Bronchial epithelial cell (primary cell): ENCODE results near the gene RERG. TPM values are rescaled to one million over a fixed set of nuclear protein-coding genes. Genes with fewer than 3 reads are reported as not detected.
A peak's percentile ranks its signal among the peaks of the same experiment; 100 is the strongest.

ENCODE experiments used
- DNase-seq: peaks from one replicate; pipeline ENCODE4 v3.0.0-alpha.2; 2010; ENCODE audit warnings: low read depth
- FAIRE-seq: peaks from 2 replicates; lab custom pipeline; 2011; peaks lifted over from hg19 to GRCh38; lab: Jason Lieb, UNC
- H3K27me3 ChIP-seq: 2 replicates; pipeline ENCODE4 v1.5.1; 2011; ENCODE audit warnings: low read length; ENCODE audit not compliant: control insufficient read depth, insufficient read depth
- H3K36me3 ChIP-seq: 2 replicates; pipeline ENCODE4 v1.5.1; 2011; ENCODE audit warnings: low read length; ENCODE audit not compliant: control insufficient read depth, insufficient read depth
- H3K4me3 ChIP-seq: 2 replicates; pipeline ENCODE4 v1.5.1; 2011; ENCODE audit warnings: mild to moderate bottlenecking, low read depth, low read length, control low read depth
- CTCF ChIP-seq: IDR thresholded peaks from 2 replicates; pipeline ENCODE4 v1.5.1; 2011; ENCODE audit warnings: mild to moderate bottlenecking, moderate library complexity, low read length, control low read depth, inconsistent platforms; ENCODE audit not compliant: insufficient read depth, severe bottlenecking
- total RNA-seq: library from RNA; depleted of rRNA; stranded (reverse); fragments of >200 nt; gene quantifications from 2 replicates; pipeline ENCODE4 v1.2.1, GENCODE V29; 2014

The RERG gene
- total RNA-seq, 1 donor from 2014 or later = 0.53 TPM

DNA sequence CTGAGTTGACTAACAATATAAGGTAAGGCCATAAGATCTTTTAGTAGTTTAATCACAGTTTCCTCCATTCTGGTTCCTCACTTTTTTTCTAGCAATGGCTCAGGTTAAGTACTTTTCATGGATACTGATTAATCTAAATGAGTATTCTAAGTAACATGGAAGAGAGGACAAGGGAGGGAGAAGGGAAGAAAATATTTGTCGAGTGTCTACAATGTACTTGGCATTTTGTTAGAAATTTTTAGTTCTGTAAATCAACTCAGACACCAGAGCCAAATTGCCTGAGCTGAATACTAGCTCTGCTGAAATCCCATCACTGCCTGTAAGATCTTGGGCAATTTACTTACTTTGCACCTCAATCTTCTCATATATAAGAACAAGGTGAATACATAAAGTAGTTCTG lies 20.2 kb downstream of the RERG start:
- H3K4me3 ChIP-seq = no peak overlapping the region
- no peaks in the 10 kb centered on the region for H3K27me3 ChIP-seq
- no peak for TF ChIP-seq CTCF
- DNase-seq (no peak), FAIRE-seq (no peak)
- no peaks in the 10 kb centered on the region for H3K36me3 ChIP-seq

DNA sequence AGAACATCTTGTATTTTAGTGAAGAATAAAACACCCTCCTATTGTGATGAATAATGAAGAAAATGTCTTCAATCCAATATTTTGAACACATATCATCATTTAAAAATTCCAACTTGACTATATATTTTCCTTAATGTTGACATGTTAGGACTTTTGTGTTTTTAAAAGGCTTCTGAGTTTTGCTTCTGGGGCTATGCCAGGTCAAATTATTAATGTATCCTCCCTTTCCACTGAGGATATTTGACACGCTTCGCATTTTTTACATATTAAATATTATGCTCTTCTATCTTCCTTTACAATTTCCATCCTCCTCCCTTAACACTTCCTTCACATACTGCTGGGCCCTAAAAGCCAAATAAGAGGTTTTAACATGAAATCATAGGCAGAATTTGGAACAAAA lies 20.6 kb downstream of the RERG start:
- no peaks in the 10 kb centered on the region for H3K36me3 ChIP-seq
- DNase-seq (no peak), FAIRE-seq (no peak)
- H3K4me3 ChIP-seq = no peak overlapping the region
- no peak for TF ChIP-seq CTCF
- no peaks in the 10 kb centered on the region for H3K27me3 ChIP-seq

DNA sequence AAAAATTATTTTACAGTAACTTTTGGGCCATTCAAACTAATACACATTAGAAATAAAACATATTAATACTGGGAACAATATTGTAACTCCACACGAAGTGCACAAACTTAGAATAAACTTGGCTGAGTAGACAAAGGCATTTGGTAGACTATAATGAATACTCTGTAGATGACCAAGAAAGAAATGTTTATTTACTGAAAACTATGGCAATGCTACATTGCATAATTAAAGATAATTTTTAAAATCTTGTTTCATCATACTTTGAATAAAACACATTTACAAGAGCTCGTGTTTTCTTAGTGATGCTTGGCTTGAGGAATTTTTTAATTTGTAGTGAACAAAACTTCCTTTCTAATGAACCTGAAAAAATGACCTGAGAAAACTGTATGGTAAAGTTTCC lies 21.3 kb downstream of the RERG start:
- no peak for FAIRE-seq
- no peak for TF ChIP-seq CTCF
- no peaks in the 10 kb centered on the region for H3K36me3 ChIP-seq
- no peak overlapping the region for H3K4me3 ChIP-seq
- DNase-seq = no peak
- no peaks in the 10 kb centered on the region for H3K27me3 ChIP-seq

- Histone ChIP-seq H3K27me3 (no peaks in the 10 kb centered on the region), H3K36me3 (no peaks in the 10 kb centered on the region), H3K4me3 (no peak overlapping the region)
- FAIRE-seq = no peak
- TF ChIP-seq CTCF = no peak
- DNase-seq = no peak
Measured at GRCh38 chr12:15196678-15197505, 24.3 kb downstream of the RERG start.

- Histone ChIP-seq H3K36me3 (no peaks in the 10 kb centered on the region), H3K4me3 (no peak overlapping the region), H3K27me3 (no peaks in the 10 kb centered on the region)
- no peak for TF ChIP-seq CTCF
- FAIRE-seq = peak; percentile 66
- peak; percentile 74 for DNase-seq
Measured at GRCh38 chr12:15196221-15196620, 25.0 kb downstream of the RERG start.
